HG03571 (cell line): ENCODE measurements around the gene NT5M.
"Not testable (repeated sequence)": the region's sequence is repeated elsewhere in the genome, so short reads cannot be mapped to it uniquely, and the experiment has no call there.

Experiments used
- ATAC-seq: cut with Tn5 transposase; IDR thresholded peaks from one replicate; pipeline ENCODE4 v1.9.1; 2021; ENCODE audit not compliant: unreplicated experiment

The NT5M gene

DNA sequence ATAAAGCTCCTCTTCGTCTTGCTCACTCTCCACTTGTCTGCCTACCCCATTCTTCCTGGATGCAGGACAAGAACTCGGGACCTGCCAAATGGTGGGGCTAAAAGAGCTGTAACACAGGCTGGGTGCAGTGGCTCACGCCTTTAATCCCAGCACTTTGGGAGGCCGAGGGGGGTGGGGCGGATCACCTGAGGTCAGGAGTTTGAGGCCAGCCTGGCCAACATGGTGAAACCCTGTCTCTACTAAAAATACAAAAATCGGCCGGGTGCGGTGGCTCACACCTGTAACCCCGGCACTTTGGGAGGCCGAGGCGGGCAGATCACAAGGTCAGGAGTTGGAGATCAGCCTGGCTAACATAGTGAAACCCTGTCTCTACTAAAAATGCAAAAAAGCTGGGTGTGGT is 1.5 kb upstream of the NT5M start:
- not testable (repeated sequence) for ATAC-seq

DNA sequence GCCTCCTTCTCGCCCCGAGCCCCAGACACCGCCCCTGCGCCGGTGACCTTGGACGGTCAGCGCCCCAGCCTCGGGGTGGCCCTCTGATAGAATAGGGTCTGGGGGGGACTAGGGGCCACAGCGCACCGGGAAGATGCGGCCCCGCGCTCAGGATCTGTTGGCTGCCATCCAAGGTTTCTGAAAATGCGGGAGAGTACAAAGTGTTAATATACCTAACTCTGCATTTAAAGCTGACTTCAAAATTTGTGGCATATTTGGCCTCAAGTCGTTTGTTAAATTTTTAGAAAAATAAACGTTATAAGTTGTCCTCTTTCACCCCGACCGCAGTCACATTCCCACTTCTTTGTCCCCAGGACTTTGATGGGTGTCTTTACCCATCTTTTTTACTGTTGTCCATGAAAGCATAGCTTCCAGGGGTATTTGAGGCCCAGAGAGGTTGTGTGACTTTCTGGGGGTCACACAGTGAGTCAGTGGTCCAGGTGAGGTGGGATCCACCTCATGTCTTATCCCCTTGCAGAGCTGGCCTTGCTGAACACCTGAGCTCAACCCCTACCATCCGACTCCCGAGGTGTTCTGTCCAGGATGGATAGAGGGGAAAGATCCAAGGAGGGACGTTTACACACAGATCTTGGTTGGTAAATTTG is 796 bp downstream of the NT5M start:
- ATAC-seq = no peak

DNA sequence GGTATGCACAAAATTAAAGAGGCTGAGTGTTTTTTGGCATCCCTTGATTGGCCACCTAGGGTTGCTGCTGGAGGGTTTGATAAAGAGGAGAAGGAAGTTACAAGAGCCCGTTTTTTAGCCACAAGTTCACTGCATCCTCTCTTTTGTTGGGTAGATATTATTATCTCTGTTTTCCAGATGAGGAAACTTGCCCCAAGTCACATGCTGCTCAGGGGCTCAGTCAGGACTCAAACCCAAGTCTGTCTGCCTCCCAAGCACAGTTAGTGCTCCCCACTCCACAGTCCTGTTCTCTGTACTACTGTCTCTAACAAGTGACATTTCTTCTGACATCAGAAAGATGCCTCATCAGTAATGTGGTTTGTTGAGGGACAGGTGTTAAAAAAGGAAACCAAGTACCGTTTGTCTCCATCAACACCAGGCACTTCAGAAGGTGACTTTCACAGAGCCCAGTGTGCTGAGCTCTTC is 1.4 kb downstream of the NT5M start:
- no peak for ATAC-seq

DNA sequence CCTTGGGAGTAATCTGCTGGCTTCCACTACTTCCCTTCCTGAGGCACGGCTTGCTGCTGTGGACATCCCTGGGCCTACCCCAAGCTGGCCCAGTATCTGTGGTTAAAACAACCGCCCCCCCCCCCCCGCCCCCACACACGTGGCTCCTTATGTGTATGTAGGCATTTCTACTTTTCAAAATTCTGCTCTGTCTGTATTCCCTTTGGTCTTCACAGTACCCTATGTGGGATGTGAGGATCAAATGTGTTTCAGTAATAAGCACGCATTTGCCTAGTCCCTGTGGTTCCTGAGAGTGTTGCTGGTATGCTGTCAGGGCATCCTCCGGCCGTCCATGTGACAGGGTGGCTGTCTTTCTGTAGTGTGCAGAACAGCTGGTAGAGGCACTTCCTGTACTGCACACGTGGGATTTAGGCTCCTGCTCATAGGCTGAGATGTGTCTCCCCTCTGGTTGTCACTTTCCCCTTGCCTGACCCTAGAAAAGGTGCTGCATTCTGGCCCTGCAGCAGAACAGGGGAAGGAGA is 2.2 kb downstream of the NT5M start:
- peak; percentile 59 for ATAC-seq

DNA sequence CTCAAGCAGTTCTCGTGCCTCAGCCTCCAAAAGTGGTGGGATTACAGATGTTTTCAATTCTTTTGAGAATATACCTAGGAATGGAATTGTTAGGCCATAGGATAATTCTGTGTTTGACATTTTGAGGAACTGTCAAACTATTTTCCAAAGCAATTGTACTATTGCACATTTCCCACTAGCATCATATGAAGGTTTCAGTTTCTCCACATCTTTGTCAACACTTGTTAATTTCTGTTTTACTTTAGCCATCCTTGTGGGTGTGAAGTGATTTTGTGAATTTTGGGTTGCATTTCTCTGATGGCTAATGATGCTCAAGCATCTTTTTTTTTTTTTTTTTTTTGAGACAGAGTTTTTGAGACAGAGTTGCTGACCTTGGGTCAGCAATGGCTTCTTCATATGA is 6.2 kb downstream of the NT5M start:
- ATAC-seq = no peak

DNA sequence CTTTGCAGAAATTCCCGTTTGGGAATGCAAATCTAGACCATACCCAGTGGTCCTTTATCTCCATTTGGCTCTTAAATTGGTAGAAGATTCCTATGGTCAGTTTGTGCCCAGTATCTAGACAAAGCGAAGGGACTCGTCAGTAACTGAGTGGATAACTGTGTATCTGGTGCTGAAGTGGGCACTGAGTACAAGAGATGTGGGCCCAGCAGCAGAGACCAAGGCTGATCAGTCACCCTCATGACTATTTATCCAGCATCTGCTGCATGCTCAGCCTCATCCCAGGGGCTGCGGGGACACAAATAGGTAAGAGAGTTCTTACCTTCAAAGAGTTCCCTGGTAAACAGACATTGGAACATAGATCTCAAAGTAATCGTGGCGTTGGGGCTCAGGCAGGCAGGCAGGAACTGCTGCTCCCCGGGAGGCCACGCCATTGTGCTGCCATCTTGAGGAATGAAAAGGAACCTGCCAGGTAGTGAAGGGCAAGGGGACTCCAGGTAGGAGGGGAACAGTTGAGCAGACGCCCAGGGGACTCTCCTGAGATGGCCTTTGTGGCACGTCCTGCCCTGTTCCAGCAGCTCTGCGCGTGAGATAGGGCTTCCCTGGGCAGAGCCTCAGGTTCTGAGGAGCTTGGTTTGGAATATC is 10.3 kb downstream of the NT5M start:
- no peak for ATAC-seq

DNA sequence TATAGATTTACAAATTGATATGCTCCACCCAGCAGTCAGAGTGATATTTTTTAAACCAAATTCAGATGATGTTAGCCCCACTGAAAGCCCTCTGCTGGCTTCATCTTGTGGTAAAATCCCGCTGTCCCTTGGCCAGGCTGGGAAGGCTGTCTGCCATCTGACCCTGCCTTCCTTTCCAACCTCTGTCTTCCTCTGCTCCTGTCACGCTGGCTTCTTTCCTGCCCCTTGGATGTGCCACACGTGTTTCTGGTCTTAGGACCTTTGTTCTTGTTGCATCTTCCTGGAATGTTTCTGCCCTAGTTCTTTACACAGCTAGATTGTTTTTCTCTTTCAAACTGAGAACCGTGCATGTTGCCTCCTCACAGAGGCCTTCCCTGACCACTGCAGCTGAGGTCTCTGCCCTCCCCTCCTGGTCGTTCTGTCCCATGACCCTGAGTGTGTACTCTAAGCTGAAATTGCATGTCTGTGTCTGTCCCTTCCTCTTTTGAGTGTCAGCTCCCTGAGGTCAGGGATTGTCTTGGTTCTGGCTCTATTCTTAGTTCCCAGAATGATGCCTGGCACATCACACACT is 11.4 kb downstream of the NT5M start:
- ATAC-seq = no peak

DNA sequence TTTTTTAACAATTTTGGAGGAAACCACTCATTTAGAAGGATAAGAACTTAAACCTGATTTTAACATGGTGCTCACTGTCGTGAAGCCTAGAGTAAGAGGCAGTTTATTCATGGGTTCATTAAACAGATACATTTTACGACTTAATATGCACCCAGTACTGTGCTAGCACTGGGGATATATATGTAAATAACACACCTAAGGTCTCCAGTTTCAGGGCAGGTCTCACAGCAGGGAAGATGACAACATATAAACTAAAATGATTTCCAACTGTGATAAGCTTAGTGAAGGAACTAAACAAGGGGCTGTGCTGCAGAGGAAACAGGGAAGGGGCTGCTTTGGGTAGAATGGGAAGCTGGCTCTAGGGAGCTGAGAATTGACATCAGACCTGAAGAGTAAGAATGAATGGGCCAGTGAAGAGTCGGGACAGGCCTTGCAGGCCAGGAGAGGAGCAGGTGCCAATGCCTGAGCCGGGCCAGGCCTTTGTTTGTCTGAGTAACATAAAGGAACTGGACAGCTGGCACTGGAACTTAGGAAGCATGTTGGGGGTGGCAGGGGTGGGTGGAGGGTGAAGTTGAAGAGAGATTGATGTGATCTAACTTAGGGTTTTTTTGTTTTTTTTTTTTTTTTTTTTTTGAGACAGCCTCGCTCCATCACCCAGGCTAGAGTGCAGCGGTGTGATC is 12.1 kb downstream of the NT5M start:
- ATAC-seq = no peak

DNA sequence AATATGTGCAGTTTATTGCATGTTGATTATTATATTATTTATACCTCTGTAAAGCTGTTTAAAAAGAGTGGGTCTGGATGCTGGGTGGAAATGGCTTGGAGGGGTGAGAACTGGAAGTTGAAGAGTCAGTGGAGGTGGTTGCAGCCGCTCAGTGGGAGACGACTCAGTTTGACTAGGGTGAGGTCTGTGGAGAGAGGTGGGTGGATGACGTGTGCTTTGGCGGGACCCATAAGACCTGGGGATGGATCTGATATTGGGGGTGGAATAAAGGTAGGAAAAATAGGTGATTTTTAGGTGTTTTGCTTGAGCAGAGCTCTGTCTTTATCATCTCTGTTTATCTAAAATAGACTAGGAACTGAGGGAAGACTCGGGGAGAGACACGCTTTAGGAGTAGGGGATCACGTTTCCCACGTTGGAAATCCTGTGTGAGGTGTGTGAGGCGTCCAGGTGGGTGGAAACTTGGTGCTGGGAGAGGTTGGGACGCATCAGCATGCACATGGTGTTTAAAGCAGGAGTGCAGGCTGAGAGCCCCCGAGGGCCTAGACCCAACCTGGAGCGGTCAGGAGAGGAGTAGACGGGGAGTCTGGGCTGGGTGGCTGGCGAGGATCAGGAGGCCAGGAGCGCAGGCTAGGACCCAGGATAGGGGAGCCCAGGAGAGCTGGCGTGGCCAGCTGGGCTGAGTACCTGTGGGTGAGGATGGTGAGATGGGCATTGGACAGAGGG is 17.2 kb downstream of the NT5M start:
- no peak for ATAC-seq

DNA sequence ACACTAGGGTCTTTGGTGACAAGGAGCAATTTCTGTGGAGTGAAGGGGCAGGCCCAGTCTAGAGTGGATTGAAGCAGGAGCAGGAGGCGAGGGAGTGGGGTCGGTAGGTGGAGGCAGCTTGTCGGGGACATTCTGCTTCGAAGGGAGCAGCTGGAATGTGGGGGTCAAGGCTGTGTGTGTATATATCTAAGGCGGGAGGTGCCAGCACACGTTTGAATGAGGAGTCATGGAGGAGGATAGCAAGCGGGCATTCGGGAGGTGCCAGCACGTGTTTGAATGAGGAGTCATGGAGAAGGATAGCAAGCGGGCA is 17.7 kb downstream of the NT5M start:
- no peak for ATAC-seq

DNA sequence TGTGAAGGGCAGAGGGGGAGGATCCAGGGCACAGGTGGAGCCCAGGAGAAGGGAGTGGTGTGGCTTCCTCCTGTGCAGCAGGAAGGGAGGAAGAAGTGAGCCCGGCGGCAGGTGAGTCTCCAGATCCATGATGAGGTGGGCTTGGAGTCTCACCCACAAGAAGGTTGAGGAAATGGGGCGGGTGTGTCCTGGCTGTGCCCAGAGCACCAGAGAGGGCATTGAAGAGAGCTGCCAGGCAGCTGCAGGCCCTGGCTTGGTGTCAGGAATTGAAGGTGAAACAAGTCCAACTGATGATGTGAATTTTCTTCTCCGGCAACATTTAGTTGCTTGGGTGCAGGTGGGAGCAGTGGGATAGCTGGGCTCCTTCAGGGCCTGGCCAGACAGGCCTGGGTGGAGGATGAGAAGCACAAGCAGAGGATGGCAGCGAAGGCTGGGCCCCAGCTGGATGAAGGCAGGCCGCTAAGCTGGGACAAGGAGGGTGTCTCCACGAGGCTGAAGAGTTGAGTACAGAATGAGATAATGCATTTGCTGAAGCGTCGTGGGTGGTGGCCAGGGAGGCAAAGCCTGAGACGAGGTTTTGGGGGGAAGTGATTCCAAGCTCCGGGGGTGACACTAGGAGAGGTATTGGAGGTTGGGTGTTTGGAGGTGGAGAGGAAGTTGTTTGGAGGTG is 18.3 kb downstream of the NT5M start:
- ATAC-seq = no peak

DNA sequence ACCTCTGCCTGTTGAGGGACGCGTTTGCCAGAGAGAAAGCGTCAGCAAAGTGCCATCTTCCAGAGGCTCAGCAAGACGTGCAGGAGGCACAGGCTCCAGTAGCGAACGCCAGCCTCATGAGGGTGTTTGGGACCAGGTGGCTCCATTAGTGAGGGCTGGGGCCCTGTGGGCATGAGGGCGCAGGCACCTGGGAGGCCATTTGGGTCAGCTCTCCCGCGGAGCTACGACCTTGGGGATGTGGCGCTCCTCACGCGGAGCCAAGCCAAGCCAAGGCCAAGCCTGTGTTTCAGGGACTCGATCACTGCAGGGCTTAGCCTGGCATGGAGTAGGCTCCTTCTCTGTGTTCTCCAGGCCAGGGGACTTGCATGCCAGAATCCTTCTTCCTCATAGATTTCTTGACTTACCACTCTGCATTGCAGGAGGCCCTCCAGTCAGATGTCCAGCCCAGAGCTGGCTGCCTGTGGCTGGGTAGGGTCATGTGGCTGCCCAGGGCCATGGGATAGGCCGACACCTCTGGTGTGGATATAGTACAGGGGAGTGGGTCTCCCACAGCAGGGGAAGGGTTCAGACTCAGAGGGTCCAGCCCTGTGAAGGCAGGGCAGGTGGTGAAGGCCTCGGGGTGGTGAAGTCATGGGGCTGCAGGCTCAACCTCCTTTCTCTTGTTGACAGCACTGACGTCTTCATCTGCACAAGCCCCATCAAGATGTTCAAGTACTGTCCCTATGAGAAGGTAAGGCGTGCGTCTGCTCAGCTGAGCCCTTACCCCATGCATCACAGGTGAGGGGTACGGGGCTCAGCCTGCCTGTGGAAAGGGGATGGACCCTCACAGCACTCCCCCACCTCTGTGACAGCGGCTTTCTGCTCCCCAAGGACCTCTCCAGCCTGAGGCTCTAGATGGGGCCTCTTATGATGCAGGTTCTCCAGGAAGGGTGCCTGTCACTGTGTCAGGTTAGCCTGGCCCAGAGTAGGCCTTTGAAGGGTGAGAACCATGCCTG is 19.6 kb downstream of the NT5M start:
- no peak for ATAC-seq

DNA sequence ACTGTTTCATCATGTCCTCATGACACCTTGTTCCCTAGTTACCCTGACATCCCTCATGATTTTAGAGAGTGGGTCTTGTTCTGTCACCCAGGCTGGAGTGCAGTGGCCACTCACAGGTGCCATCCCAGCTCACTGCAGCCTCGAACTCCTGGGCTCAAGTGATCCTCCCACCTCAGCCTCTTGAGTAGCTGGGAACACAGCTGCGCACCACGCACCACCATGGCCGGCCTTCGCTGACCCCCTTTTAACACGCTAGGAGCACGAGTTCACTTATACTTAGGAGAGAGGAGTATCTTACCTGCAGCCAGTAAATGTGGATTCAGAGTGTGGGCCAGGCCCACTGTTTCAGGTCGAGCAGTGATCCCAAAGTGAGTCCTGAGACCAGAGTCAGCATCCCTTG is 21.4 kb downstream of the NT5M start:
- ATAC-seq = no peak

DNA sequence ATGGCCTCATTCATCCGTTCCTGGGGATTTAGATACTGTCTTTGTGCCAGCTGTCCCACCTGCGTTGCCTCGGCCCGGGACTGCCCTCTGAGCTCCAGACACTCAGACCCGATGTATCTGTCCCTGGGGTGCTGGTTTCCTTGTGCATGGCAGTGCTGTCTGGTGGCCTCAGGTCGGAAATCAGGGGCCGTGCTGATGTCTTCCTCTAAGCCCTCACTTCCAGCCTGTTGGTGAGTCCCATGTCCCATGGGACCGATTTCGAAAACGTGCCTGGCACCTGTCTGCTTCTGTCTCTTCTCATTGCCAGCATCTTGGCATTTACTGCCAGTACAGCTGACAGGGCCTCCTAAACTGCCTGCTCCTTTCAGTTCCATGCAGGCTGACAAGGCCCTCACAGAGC is 22.1 kb downstream of the NT5M start:
- ATAC-seq = no peak

DNA sequence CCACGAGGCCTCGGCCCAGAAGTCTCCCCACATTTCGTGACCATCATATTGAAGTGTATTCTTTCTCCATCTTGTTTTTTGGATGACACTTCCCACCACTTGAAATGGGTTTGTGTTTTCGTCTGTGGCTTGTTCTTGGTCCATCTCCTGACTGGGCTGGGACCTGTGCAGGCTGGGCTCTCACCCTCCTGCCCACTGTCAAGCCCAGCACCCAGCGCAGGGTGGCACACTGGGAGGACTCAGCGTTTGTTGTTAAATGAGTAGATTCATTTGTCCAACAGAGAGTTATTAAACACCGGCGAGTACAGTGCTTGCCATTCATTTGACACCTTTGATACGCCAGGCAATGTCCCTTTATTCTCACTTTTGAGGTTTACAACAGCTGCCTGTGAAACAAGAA is 22.6 kb downstream of the NT5M start:
- ATAC-seq = no peak

DNA sequence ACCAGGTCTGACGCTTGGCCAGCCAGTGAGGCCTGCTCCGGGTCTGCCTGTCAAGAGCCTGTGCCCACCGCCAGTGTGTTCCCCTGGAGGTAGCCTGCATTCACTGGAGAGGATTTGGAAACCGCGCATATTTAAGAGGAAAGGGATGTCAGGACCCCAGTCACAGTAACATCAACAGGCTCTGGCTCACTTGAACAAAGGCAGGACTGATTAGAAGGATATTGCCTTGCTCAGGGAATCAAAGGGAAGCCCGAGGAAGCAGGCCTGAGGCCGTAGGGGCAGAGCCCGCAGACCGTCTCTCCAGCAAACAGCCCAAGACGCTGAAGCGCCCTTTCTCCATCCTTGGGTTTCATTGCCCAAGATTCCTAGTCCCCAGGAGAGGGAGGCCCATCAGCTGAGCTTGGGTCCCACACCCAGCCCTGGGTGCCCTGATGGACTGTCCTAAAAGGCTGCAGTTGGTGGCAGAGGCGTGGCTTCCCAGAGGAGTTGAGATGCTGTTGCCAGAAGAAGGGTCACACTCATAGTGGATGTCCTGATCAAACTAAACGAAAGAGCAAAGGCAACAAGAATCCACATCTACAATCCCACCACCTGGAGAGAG is 23.2 kb downstream of the NT5M start:
- no peak for ATAC-seq

DNA sequence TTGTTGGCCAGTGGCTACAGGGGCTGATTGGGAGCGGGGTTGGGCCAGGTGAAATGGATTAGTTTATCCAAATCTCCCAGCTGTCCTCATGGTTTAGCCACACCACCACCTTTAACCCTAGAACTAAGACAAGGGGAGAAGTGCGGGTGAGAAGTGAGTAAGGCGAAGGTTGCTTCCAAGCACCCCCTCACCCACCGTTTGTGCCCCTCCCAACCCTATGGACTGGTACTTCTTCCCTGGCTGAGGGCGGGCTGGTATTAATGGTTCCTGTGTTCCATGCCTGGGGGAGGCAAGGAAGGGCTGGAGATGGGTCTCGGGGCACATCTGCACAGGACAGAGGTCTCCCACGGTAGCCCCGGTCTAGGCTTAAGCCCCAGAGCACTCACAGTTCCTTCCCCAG is 25.1 kb downstream of the NT5M start:
- ATAC-seq = no peak

DNA sequence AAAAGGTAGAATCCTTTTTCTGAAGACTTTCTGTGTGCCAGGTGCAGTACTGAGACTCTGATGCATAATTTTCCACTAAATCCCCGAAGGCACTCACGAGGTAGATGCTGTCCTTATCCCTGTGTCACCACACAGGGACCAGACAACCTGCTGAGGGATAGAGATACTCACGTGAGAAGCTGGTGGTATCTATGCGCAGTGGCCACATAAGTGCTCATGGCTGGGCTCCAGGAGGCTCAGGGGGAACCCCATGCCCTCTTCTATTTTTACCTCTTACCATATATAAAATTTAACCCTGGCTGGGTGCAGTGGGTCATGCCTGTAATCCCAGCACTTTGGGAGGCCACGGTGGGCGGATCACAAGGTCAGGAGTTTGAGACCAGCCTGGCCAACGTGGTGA is 38.3 kb downstream of the NT5M start:
- no peak for ATAC-seq

DNA sequence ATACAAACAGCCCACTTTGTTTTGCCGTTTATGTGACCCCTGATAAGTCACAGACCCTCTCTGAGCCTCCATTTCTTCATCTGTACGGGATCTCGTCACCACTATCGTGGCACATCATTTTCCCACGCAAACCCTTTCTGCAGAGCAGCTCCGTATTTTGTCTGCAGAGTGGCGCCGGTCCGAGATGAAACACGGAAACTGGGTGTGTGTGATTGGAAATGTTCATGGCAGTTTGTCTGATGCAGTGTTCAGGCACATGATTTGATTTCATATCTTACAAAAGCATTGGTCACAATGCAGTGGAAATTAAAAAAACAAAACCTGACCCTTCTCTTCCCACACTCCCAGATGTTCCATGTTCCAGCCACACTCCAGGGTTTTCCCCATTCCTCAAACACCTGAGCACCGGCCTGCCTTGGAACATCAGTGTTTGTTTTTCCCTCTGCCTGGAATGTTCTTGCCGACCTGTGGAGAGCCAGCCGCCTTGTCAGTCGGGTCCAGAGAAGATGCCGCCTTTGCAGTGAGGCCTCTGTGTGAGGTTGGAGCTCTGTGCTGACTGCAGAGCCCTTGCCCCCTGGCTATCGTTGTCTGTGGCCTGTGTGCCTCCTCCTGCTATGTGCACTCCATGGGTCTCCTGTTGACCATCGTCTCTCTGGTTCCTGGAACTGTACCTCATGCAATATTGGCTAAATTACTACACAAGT is 39.2 kb downstream of the NT5M start:
- no peak for ATAC-seq
